Measurements from ENCODE around the gene FFAR4.
A peak's percentile ranks its signal among the peaks of the same experiment; 100 is the strongest.

FFAR4 gene

GRCh38 chr10:93559490-93559889, 7.0 kb upstream of the FFAR4 start:
- H3K27me3 ChIP-seq (ENCODE audit: insufficient read depth, poor library complexity, severe bottlenecking), result no peaks in the 10 kb centered on the region
- no peak for DNase-seq (ENCODE audit: low read depth in 1 of 2, low spot score in 1 of 2)

GRCh38 chr10:93560541-93560940, 5.9 kb upstream of the FFAR4 start:
- Histone ChIP-seq H3K4me3 (replicated peaks; ENCODE audit: insufficient read depth, low read length) (no peak overlapping the region), H3K27me3 (ENCODE audit: insufficient read depth, poor library complexity, severe bottlenecking) (no peaks in the 10 kb centered on the region), H3K27ac (replicated peaks) (no peak overlapping the region)
- DNase-seq (ENCODE audit: low read depth in 1 of 2, low spot score in 1 of 2), result no peak
- TF ChIP-seq SPI1 (IDR thresholded peaks at IDR 0.05; ENCODE audit: borderline replicate concordance, low read depth) (no peak), REST (IDR thresholded peaks at IDR 0.05; ENCODE audit: insufficient replicate concordance, low read depth) (no peak), CTCF (IDR thresholded peaks at IDR 0.05; ENCODE audit: insufficient read depth, low read length) (no peak), POLR2AphosphoS5 (IDR thresholded peaks at IDR 0.05; ENCODE audit: low read depth) (no peak), GABPA (IDR thresholded peaks at IDR 0.05; ENCODE audit: low read depth) (no peak)

More at GRCh38 chr10:93559490-93559889, 7.0 kb upstream of the FFAR4 start:
- Histone ChIP-seq H3K4me3 (replicated peaks; ENCODE audit: insufficient read depth, low read length) (no peak overlapping the region), H3K27ac (replicated peaks) (no peak overlapping the region)
- TF ChIP-seq GABPA (IDR thresholded peaks at IDR 0.05; ENCODE audit: low read depth) (no peak), REST (IDR thresholded peaks at IDR 0.05; ENCODE audit: insufficient replicate concordance, low read depth) (no peak), CTCF (IDR thresholded peaks at IDR 0.05; ENCODE audit: insufficient read depth, low read length) (no peak), SPI1 (IDR thresholded peaks at IDR 0.05; ENCODE audit: borderline replicate concordance, low read depth) (no peak), POLR2AphosphoS5 (IDR thresholded peaks at IDR 0.05; ENCODE audit: low read depth) (no peak)

GRCh38 chr10:93565446-93565845, 1.0 kb upstream of the FFAR4 start:
- TF ChIP-seq CTCF (IDR thresholded peaks at IDR 0.05; ENCODE audit: insufficient read depth, low read length) (no peak), SPI1 (IDR thresholded peaks at IDR 0.05; ENCODE audit: borderline replicate concordance, low read depth) (peak; percentile 87), POLR2AphosphoS5 (IDR thresholded peaks at IDR 0.05; ENCODE audit: low read depth) (peak; percentile 45)
- H3K27me3 ChIP-seq (ENCODE audit: insufficient read depth, poor library complexity, severe bottlenecking), result no peaks in the 10 kb centered on the region
- H3K27ac ChIP-seq (replicated peaks), result peak overlapping the region; percentile 19; the same call in 1 of the 2 replicates
- H3K4me3 ChIP-seq (replicated peaks; ENCODE audit: insufficient read depth, low read length), result no peak overlapping the region
- peak; percentile 48 to 62 for DNase-seq (ENCODE audit: low read depth in 1 of 2, low spot score in 1 of 2)
